ENCODE results near the gene ZNF688.

ZNF688 gene

GRCh38 chr16:30585022-30585399 lies 13.5 kb upstream of the ZNF688 start:
- DNase-seq: no peak

GRCh38 chr16:30582611-30583340 lies 11.3 kb upstream of the ZNF688 start:
- no peak for DNase-seq

GRCh38 chr16:30581457-30581856 lies 9.9 kb upstream of the ZNF688 start:
- DNase-seq: no peak

GRCh38 chr16:30574678-30575077 lies 3.2 kb upstream of the ZNF688 start:
- no peak for DNase-seq

GRCh38 chr16:30570636-30571444 lies 674 bp downstream of the ZNF688 start:
- no peak for DNase-seq

GRCh38 chr16:30569746-30570635 lies 1.5 kb downstream of the ZNF688 start:
- DNase-seq: no peak

GRCh38 chr16:30569281-30569680 lies 2.2 kb downstream of the ZNF688 start:
- no peak for DNase-seq

GRCh38 chr16:30567991-30568638 lies 3.4 kb downstream of the ZNF688 start:
- DNase-seq: peak; percentile 59

GRCh38 chr16:30567160-30567990 lies 4.1 kb downstream of the ZNF688 start:
- DNase-seq: no peak

GRCh38 chr16:30566531-30566930 lies 5.0 kb downstream of the ZNF688 start:
- no peak for DNase-seq

- DNase-seq: no peak
Observed at GRCh38 chr16:30565984-30566383, 5.5 kb downstream of the ZNF688 start.

GRCh38 chr16:30565526-30565925 lies 6.0 kb downstream of the ZNF688 start:
- DNase-seq: no peak

GRCh38 chr16:30562021-30562420 lies 9.5 kb downstream of the ZNF688 start:
- DNase-seq: no peak

- DNase-seq: no peak
Observed at GRCh38 chr16:30561089-30561816, 10.3 kb downstream of the ZNF688 start.

- DNase-seq: no peak
Observed at GRCh38 chr16:30559690-30560089, 11.8 kb downstream of the ZNF688 start.

- no peak for DNase-seq
Observed at GRCh38 chr16:30558789-30559377, 12.6 kb downstream of the ZNF688 start.

GRCh38 chr16:30557957-30558788 lies 13.3 kb downstream of the ZNF688 start, which contains the start of gene ZNF764:
ZNF764 (minus strand) TSS chr16:30558374; CDS start chr16:30558182, 192 bp downstream.
- DNase-seq: peak; percentile 98

GRCh38 chr16:30557707-30557956 lies 13.9 kb downstream of the ZNF688 start:
- no peak for DNase-seq

- DNase-seq: no peak
Observed at GRCh38 chr16:30556125-30556473, 15.4 kb downstream of the ZNF688 start.

Measured in fibroblast of upper back skin (primary cell).